WTC11 (cell line): ENCODE measurements around the gene ESYT1. TPM values are rescaled to one million over a fixed set of nuclear protein-coding genes. Genes with fewer than 3 reads are reported as not detected.

Source experiments
- ATAC-seq: fragments of 200-7000 bp; cut with Tn5 transposase; 2 replicates; pipeline ENCODE4 v1.10.0; 2021; ENCODE audit warnings: mild to moderate bottlenecking, moderate library complexity
- CTCF ChIA-PET: fragments of 300-600 bp; sonication (Branson Sonifier 250); formaldehyde crosslinking; loops from one replicate; lab custom pipeline; 2021; ENCODE audit warnings: antibody characterized with exemption; lab: Charles Lee
- POLR2A ChIA-PET: fragments of 350-600 bp; sonication (Branson Sonifier 250); formaldehyde crosslinking; loops from one replicate; lab custom pipeline; 2021; ENCODE audit warnings: antibody characterized with exemption; lab: Charles Lee
- DNase-seq: peaks from one replicate; pipeline ENCODE4 v3.0.0; 2021; ENCODE audit warnings: low spot score
- H3K27ac Mint-ChIP-seq: 2 replicates; pipeline ENCODE4 v1.8.0; 2021; ENCODE audit warnings: mixed read lengths
- H3K27me3 Mint-ChIP-seq: 2 replicates; pipeline ENCODE4 v1.8.0; 2021; ENCODE audit warnings: low read depth, mild to moderate bottlenecking, moderate library complexity, mixed read lengths
- H3K36me3 Mint-ChIP-seq: 2 replicates; pipeline ENCODE4 v1.8.0; 2021; ENCODE audit warnings: mixed read lengths
- H3K4me1 Mint-ChIP-seq: 2 replicates; pipeline ENCODE4 v1.8.0; 2022; ENCODE audit warnings: mixed read lengths
- H3K4me3 Mint-ChIP-seq: 2 replicates; pipeline ENCODE4 v1.8.0; 2021; ENCODE audit warnings: mild to moderate bottlenecking, moderate library complexity, mixed read lengths
- H3K9me3 Mint-ChIP-seq: 2 replicates; pipeline ENCODE4 v1.8.0; 2021; ENCODE audit warnings: mixed read lengths
- CTCF ChIP-seq: fragments of 200-600 bp; IDR thresholded peaks from 2 replicates; pipeline ENCODE4 v1.8.0; 2022; ENCODE audit warnings: antibody characterized with exemption
- GABPB1 ChIP-seq: sonication (generic); formaldehyde crosslinking; IDR thresholded peaks from 2 replicates; pipeline ENCODE4 v1.8.1; 2023; ENCODE audit warnings: mild to moderate bottlenecking, missing genetic modification reagents
- GRHL2 ChIP-seq: fragments of 250-450 bp; sonication (Bioruptor Pico); IDR thresholded peaks from 2 replicates; pipeline ENCODE4 v1.8.0; 2022; ENCODE audit warnings: mild to moderate bottlenecking, moderate library complexity; ENCODE audit not compliant: insufficient replicate concordance, severe bottlenecking
- HMGXB4 ChIP-seq: sonication (generic); formaldehyde crosslinking; IDR thresholded peaks from 2 replicates; pipeline ENCODE4 v1.8.1; 2023; ENCODE audit warnings: mild to moderate bottlenecking, moderate library complexity, missing genetic modification reagents
- MXD4 ChIP-seq: fragments of 250-450 bp; sonication (Bioruptor Pico); IDR thresholded peaks from 2 replicates; pipeline ENCODE4 v1.8.0; 2021; ENCODE audit warnings: mild to moderate bottlenecking, moderate library complexity, borderline replicate concordance
- RELA ChIP-seq: sonication (generic); formaldehyde crosslinking; IDR thresholded peaks from 2 replicates; pipeline ENCODE4 v1.8.1; 2022; ENCODE audit warnings: missing genetic modification reagents, mild to moderate bottlenecking, borderline replicate concordance
- STAT6 ChIP-seq: sonication (generic); formaldehyde crosslinking; conservative IDR thresholded peaks from 2 replicates; pipeline ENCODE4 v1.8.1; 2023; ENCODE audit warnings: mild to moderate bottlenecking, low read depth, missing genetic modification reagents, moderate library complexity
- ZNF138 ChIP-seq: sonication (generic); formaldehyde crosslinking; conservative IDR thresholded peaks from 2 replicates; pipeline ENCODE4 v1.8.1; 2022; ENCODE audit warnings: mild to moderate bottlenecking, moderate library complexity, missing genetic modification reagents
- ZNF396 ChIP-seq: fragments of 250-450 bp; sonication (Bioruptor Pico); IDR thresholded peaks from 2 replicates; pipeline ENCODE4 v1.8.0; 2021; ENCODE audit warnings: mild to moderate bottlenecking, moderate library complexity, borderline replicate concordance
- ZNF512 ChIP-seq: sonication (generic); formaldehyde crosslinking; IDR thresholded peaks from 2 replicates; pipeline ENCODE4 v1.8.1; 2022; ENCODE audit warnings: missing genetic modification reagents, borderline replicate concordance
- ZNF532 ChIP-seq: fragments of 250-450 bp; sonication (Bioruptor Pico); IDR thresholded peaks from 2 replicates; pipeline ENCODE4 v1.9.0; 2021; ENCODE audit warnings: mild to moderate bottlenecking, borderline replicate concordance
- total RNA-seq: library from RNA; stranded (reverse); gene quantifications from 3 replicates; pipeline ENCODE4 v1.2.3, GENCODE V29; 2021
- TF ChIP-seq, protein P1 (sequence below): sonication (generic); formaldehyde crosslinking; IDR thresholded peaks from 2 replicates; pipeline ENCODE4 v1.8.0; 2022; ENCODE audit warnings: mild to moderate bottlenecking, missing genetic modification reagents
- TF ChIP-seq, protein P2 (sequence below): fragments of 250-450 bp; sonication (Bioruptor Pico); IDR thresholded peaks from 2 replicates; pipeline ENCODE4 v1.9.0; 2021; ENCODE audit warnings: moderate library complexity, mild to moderate bottlenecking, inconsistent platforms, borderline replicate concordance
- TF ChIP-seq, protein P3 (sequence below): sonication (generic); formaldehyde crosslinking; IDR thresholded peaks from 2 replicates; pipeline ENCODE4 v1.8.0; 2023; ENCODE audit warnings: missing genetic modification reagents

Gene ESYT1
- total RNA-seq, 1 experiment from 2014 or later = 80.1 TPM

DNA sequence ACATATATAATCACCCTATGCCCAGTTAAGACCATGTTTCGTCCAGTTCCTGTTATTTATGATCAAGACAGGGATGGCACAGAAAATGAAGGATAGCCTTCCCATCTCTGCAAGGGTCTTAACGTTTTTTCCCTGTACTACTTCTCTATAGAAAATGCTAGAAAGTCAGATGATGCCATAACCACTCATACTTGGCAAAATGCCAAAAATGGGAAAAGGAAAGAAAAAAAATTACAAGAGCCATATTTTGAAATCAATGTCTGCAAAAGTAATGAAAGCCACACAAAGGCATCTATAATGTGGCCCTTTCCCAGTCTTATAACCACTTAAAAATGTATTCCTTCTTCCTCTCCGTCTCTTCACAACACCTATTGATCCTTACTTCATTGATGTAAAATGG lies 22.5 kb downstream of the ESYT1 start (continued):
- TF ChIP-seq ZNF532 (CRISPR knock-in tag) (no peak), ZNF138 (CRISPR knock-in tag) (no peak), GRHL2 (no peak)

GRCh38 chr12:56151672-56152131 lies 23.6 kb downstream of the ESYT1 start:
- TF ChIP-seq CTCF (peak; percentile 22; the same call in 1 of the 2 replicates), STAT6 (no peak)
- TF ChIP-seq, protein P1, sequence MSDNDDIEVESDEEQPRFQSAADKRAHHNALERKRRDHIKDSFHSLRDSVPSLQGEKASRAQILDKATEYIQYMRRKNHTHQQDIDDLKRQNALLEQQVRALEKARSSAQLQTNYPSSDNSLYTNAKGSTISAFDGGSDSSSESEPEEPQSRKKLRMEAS (CRISPR knock-in tag) = no peak
- peak overlapping the region; percentile 88 for H3K27ac Mint-ChIP-seq
- H3K4me3 Mint-ChIP-seq = peak overlapping the region; percentile 93
- POLR2A ChIA-PET = interaction anchor here (0.6 to 1.9 kb wide), 6 partner anchors 10 to 70 kb away, joined by 5 to 15 read pairs (median 6); partner anchors contain the start of genes ESYT1, PA2G4, RNF41 and ZC3H10
- H3K9me3 Mint-ChIP-seq = no peaks in the 10 kb centered on the region
- peak; percentile 81 for ATAC-seq
- H3K36me3 Mint-ChIP-seq = peaks cover 17% of the 10 kb centered on the region
- peaks cover 13% of the 10 kb centered on the region for H3K4me1 Mint-ChIP-seq
- CTCF ChIA-PET = interaction anchor here (0.6 to 3.0 kb wide), 13 partner anchors 9 to 1191 kb away, joined by 3 to 25 read pairs (median 6); partner anchors contain the start of genes ANKRD52, ESYT1, RNF41 and SMARCC2
- H3K27me3 Mint-ChIP-seq = no peaks in the 10 kb centered on the region
- peak; percentile 72 for DNase-seq

- no peaks in the 10 kb centered on the region for H3K27me3 Mint-ChIP-seq
- H3K36me3 Mint-ChIP-seq = peaks cover 17% of the 10 kb centered on the region
- peak within 1 kb of the TSS; percentile 93 for H3K4me3 Mint-ChIP-seq
- DNase-seq (peak; percentile 91), ATAC-seq (peak; percentile 79)
- H3K4me1 Mint-ChIP-seq = peaks cover 16% of the 10 kb centered on the region
- CTCF ChIA-PET = interaction anchor here (1.0 to 3.0 kb wide), 12 partner anchors 10 to 1190 kb away, joined by 3 to 25 read pairs (median 6); partner anchors contain the start of genes ANKRD52, ESYT1, RNF41 and SMARCC2
- POLR2A ChIA-PET = interaction anchor here (1.0 to 1.9 kb wide), 5 partner anchors 10 to 70 kb away, joined by 5 to 15 read pairs (median 7); partner anchors contain the start of genes ESYT1, RNF41 and ZC3H10
- H3K9me3 Mint-ChIP-seq = no peaks in the 10 kb centered on the region
- H3K27ac Mint-ChIP-seq = peak within 1 kb of the TSS; percentile 88
- no peak for TF ChIP-seq MXD4 (CRISPR knock-in tag)
- TF ChIP-seq, protein P2, sequence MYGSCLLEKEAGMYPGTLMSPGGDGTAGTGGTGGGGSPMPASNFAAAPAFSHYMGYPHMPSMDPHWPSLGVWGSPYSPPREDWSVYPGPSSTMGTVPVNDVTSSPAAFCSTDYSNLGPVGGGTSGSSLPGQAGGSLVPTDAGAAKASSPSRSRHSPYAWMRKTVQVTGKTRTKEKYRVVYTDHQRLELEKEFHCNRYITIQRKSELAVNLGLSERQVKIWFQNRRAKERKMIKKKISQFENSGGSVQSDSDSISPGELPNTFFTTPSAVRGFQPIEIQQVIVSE (CRISPR knock-in tag) = no peak
- 0 out of 2 replicates have a peak, but pooled peaks have one; percentile 29 for TF ChIP-seq HMGXB4
- TF ChIP-seq ZNF512 (CRISPR knock-in tag) = no peak
- no peak for TF ChIP-seq ZNF396 (CRISPR knock-in tag)
- TF ChIP-seq, protein P3, sequence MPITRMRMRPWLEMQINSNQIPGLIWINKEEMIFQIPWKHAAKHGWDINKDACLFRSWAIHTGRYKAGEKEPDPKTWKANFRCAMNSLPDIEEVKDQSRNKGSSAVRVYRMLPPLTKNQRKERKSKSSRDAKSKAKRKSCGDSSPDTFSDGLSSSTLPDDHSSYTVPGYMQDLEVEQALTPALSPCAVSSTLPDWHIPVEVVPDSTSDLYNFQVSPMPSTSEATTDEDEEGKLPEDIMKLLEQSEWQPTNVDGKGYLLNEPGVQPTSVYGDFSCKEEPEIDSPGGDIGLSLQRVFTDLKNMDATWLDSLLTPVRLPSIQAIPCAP = no peak
- peak; percentile 57; the same call in 1 of the 2 replicates for TF ChIP-seq GABPB1 (CRISPR knock-in tag)
- no peak for TF ChIP-seq RELA
Observed at GRCh38 chr12:56152132-56152755, 24.2 kb downstream of the ESYT1 start, which contains the start of gene MYL6B. TSS of gene MYL6B (plus strand) at chr12:56152587. CDS start at chr12:56153919, 1,332 bp downstream.
